Prostate gland (tissue), 2 donors: ENCODE measurements around the gene FAM98A. TPM values are rescaled to one million over a fixed set of nuclear protein-coding genes. Genes with fewer than 3 reads are reported as not detected.

Experiments used
- DNase-seq: peaks from one replicate; pipeline ENCODE4 v3.0.0-alpha.2; 2019; ENCODE audit warnings: low spot score
- H3K27ac ChIP-seq, 2 donors: fragments of 200-600 bp; sonication (generic); 2 replicates each; pipeline ENCODE4 v1.5.1; 2017 to 2019
- H3K27me3 ChIP-seq: fragments of 200-600 bp; sonication (generic); replicated peaks from 2 replicates; pipeline ENCODE4 v1.5.1; 2019; ENCODE audit not compliant: insufficient read depth
- H3K36me3 ChIP-seq, 2 donors: fragments of 200-600 bp; sonication (generic); 1 replicate in 1 of 2; 2 replicates in 1 of 2; pipeline versions ENCODE4 v1.5.1 to v1.8.1; 2017 to 2019
- H3K4me1 ChIP-seq: fragments of 200-600 bp; sonication (generic); replicated peaks from 2 replicates; pipeline ENCODE4 v1.5.1; 2019
- H3K4me3 ChIP-seq, 2 donors: fragments of 200-600 bp; sonication (generic); 2 replicates each; pipeline ENCODE4 v1.5.1; 2017 to 2019
- H3K9me3 ChIP-seq: fragments of 200-600 bp; sonication (generic); 2 replicates; pipeline ENCODE4 v1.5.1; 2017
- CTCF ChIP-seq, 4 experiments: fragments of 200-600 bp in 2 of 4; fragments of 450-650 bp in 2 of 4; sonication (generic) in 2 of 4; IDR thresholded peaks; 1 replicate in 3 of 4; 2 replicates in 1 of 4; pipeline ENCODE4 v1.5.1; 2016 to 2019; ENCODE audit warnings: antibody characterized with exemption in 4 of 4, mild to moderate bottlenecking in 2 of 4, moderate library complexity in 2 of 4
- POLR2A ChIP-seq: fragments of 450-650 bp; IDR thresholded peaks from one replicate; pipeline ENCODE4 v1.6.1; 2016; ENCODE audit warnings: antibody characterized with exemption, mild to moderate bottlenecking
- POLR2AphosphoS5 ChIP-seq: sonication (generic); formaldehyde crosslinking; IDR thresholded peaks from one replicate; pipeline ENCODE4 v1.6.1; 2017; ENCODE audit warnings: antibody characterized with exemption
- WGBS: methylation state at CpG from one replicate; pipeline ENCODE4 v1.1.5; 2018; 5-methylcytosine and 5-hydroxymethylcytosine counted together
- intact Hi-C: fragments of 100-400 bp; cut with DNase I; formaldehyde crosslinking; loops from one replicate; pipeline ENCODE4 v1.14.2; 2022
- total RNA-seq, 2 donors: library from RNA; depleted of rRNA; stranded (reverse); fragments of >200 nt; gene quantifications; one replicate each; pipeline ENCODE4 v1.1.0, GENCODE V29; 2016

FAM98A gene
- total RNA-seq: 100 to 1,000 TPM in 1 of 2 donors, 10 to 100 TPM in 1; 26.6 to 104 TPM

GRCh38 chr2:33599175-33599942 lies at the start of gene FAM98A:
Gene FAM98A (minus strand): TSS chr2:33599299. CDS start chr2:33599221, 78 bp downstream.
- Histone ChIP-seq H3K36me3 (no peaks in the 10 kb centered on the region), H3K4me3 (peak within 1 kb of the TSS; percentile 81 to 85), H3K9me3 (no peaks in the 10 kb centered on the region), H3K27ac (peak within 1 kb of the TSS; percentile 65 to 71), H3K27me3 (no peaks in the 10 kb centered on the region), H3K4me1 (no peaks in the 10 kb centered on the region)
- under 1% methylated on average over 56 of the region's 56 CpGs for WGBS
- DNase-seq: peak; percentile 98
- intact Hi-C loops: no loop called here
- peak; percentile 96 for TF ChIP-seq POLR2AphosphoS5
- peak in 1 of 4 experiments; percentile 27 for TF ChIP-seq CTCF (IDR thresholded peaks at IDR 0.05)
- peak; percentile 51 for TF ChIP-seq POLR2A

DNA sequence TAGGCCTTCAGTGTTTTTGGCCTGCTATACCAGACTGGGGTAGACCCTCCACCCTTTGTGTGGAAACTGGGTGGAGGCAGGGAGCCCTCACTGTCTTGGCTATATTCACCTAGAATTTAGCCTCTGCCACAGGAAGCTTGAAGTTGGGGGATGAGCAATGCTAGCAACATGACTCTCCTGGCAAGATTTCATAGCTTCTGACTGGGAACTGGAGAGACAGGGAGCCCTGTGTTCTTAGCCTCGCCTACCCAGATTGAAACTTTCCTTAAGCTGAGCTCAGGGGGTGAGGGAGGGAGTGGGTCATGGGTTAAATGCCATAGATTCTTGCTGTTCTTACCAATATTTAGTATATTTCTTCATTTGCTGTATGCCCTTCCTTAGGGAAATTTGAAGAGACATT lies 46.8 kb upstream of the FAM98A start:
- H3K27ac ChIP-seq: no peak overlapping the region
- no peaks in the 10 kb centered on the region for H3K9me3 ChIP-seq
- no peak for TF ChIP-seq POLR2AphosphoS5
- no peak for TF ChIP-seq CTCF (IDR thresholded peaks at IDR 0.05)
- no peak for TF ChIP-seq POLR2A
- intact Hi-C loops: no loop called here
- no peaks in the 10 kb centered on the region for H3K27me3 ChIP-seq
- no peaks in the 10 kb centered on the region for H3K4me1 ChIP-seq
- no peak for DNase-seq
- no peak overlapping the region for H3K4me3 ChIP-seq
- 50% methylated on average over 1 of the region's 1 CpG for WGBS
- H3K36me3 ChIP-seq: no peaks in the 10 kb centered on the region

DNA sequence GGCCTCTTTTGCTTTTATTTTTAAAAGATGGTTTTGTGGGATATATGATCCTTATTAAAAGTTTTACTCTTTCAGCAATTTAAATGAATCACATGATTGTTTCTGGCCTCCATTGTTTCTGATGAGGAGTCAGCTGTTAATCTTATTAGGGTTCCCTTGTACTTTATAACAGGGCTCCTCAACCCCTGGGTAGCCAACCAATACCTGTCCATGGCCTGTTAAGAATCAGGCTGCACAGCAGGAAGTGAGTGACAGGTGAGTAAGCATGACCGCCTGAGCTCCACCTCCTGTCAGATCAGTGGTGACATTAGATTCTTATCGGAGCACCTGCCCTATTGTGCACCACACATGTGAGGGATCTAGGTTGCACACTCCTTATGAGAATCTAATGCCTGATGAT lies 45.1 kb upstream of the FAM98A start:
- DNase-seq: no peak
- no peaks in the 10 kb centered on the region for H3K27me3 ChIP-seq

GRCh38 chr2:33636001-33636400 lies 36.9 kb upstream of the FAM98A start:
- Histone ChIP-seq H3K4me3 (no peak overlapping the region), H3K9me3 (no peaks in the 10 kb centered on the region), H3K4me1 (no peaks in the 10 kb centered on the region), H3K36me3 (no peaks in the 10 kb centered on the region), H3K27me3 (no peaks in the 10 kb centered on the region), H3K27ac (no peak overlapping the region)
- TF ChIP-seq POLR2AphosphoS5: no peak
- TF ChIP-seq CTCF (IDR thresholded peaks at IDR 0.05): no peak
- no peak for TF ChIP-seq POLR2A
- DNase-seq: no peak
- 74% methylated on average over 1 of the region's 1 CpG for WGBS
- intact Hi-C loops: no loop called here

More for the DNA sequence above, 45.1 kb upstream of the FAM98A start:
- intact Hi-C loops: no loop called here
- 87% methylated on average over 2 of the region's 2 CpGs for WGBS
- H3K4me3 ChIP-seq: no peak overlapping the region
- H3K4me1 ChIP-seq: no peaks in the 10 kb centered on the region
- no peaks in the 10 kb centered on the region for H3K36me3 ChIP-seq
- H3K27ac ChIP-seq: no peak overlapping the region
- H3K9me3 ChIP-seq: no peaks in the 10 kb centered on the region
- no peak for TF ChIP-seq POLR2AphosphoS5
- TF ChIP-seq POLR2A: no peak
- no peak for TF ChIP-seq CTCF (IDR thresholded peaks at IDR 0.05)
